ENCODE measurements around the gene IL22RA1.

DNA sequence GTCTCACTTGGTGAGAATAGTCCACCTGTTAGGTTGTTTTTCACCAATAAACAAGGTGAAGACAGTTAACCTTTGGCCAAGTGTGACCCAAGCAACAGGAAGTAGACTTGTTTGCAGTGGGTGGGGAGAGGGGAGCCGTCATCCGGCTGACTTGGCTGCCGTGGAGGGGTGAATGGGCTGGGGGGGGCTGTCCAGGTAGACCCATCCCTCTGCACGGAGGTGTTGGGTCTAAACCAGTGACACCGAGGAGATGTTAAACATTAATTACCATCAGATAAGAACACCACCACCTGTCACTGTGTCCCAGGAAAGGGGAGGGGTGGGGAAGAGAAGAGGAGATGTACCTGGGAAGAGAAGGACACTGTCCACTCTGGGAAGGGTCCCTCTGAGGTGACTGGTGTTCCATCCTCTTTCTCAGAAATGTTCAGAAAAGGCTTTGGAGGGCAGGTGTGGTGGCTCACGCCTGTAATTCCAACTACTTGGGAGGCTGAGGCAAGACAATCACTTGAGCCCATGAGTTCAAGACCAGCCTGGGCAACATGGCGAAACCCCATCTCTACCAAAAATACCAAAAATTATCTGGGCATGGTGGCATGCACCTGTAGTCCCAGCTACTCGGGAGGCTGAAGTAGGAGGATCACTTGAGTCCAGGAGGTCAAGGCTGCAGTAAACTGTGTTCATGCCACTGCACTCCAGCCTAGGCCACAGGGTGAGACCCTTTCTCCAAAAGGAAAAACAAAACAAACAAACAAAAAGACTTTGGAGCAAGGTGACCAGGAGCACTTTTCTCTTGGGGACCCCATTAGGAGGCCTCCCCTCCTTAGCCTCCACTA lies 24.3 kb downstream of the IL22RA1 start:
- TF ChIP-seq, protein P1, sequence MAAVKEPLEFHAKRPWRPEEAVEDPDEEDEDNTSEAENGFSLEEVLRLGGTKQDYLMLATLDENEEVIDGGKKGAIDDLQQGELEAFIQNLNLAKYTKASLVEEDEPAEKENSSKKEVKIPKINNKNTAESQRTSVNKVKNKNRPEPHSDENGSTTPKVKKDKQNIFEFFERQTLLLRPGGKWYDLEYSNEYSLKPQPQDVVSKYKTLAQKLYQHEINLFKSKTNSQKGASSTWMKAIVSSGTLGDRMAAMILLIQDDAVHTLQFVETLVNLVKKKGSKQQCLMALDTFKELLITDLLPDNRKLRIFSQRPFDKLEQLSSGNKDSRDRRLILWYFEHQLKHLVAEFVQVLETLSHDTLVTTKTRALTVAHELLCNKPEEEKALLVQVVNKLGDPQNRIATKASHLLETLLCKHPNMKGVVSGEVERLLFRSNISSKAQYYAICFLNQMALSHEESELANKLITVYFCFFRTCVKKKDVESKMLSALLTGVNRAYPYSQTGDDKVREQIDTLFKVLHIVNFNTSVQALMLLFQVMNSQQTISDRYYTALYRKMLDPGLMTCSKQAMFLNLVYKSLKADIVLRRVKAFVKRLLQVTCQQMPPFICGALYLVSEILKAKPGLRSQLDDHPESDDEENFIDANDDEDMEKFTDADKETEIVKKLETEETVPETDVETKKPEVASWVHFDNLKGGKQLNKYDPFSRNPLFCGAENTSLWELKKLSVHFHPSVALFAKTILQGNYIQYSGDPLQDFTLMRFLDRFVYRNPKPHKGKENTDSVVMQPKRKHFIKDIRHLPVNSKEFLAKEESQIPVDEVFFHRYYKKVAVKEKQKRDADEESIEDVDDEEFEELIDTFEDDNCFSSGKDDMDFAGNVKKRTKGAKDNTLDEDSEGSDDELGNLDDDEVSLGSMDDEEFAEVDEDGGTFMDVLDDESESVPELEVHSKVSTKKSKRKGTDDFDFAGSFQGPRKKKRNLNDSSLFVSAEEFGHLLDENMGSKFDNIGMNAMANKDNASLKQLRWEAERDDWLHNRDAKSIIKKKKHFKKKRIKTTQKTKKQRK (IDR thresholded peaks at IDR 0.05; ENCODE audit: low read depth, low read length): no peak
- TF ChIP-seq E4F1 (IDR thresholded peaks at IDR 0.05; ENCODE audit: borderline replicate concordance, partially characterized antibody) (no peak), CTCF (IDR thresholded peaks at IDR 0.05 in 2 of 3, conservative IDR thresholded peaks at IDR 0.05 in 1 of 3; ENCODE audit: control insufficient read depth in 2 of 3, extremely low read depth in 1 of 3, insufficient read depth in 1 of 3, low read depth in 3 of 3, low read length in 3 of 3) (no peak), ZNF217 (IDR thresholded peaks at IDR 0.05) (no peak), POLR2AphosphoS2 (IDR thresholded peaks at IDR 0.05; ENCODE audit: low read depth, low read length) (no peak), REST (IDR thresholded peaks at IDR 0.05; ENCODE audit: low read depth, low read length) (no peak)
